AG04449 (cell line): ENCODE results near the gene CCDC91.

Experiments used
- CTCF ChIA-PET: fragments of 350-600 bp; formaldehyde crosslinking; extraction: SDS; loops from one replicate; lab custom pipeline; 2021; ENCODE audit warnings: antibody characterized with exemption; lab: Yijun Ruan, JAX
- POLR2A ChIA-PET: fragments of 400-600, 350-600 bp; formaldehyde crosslinking; extraction: SDS; loops from one replicate; lab custom pipeline; 2020; ENCODE audit warnings: antibody characterized with exemption, inconsistent platforms; lab: Yijun Ruan, JAX
- DNase-seq: peaks from one replicate; pipeline ENCODE4 v3.0.0-alpha.2; 2010; ENCODE audit warnings: low read depth, low spot score
- H3K4me3 ChIP-seq: 2 replicates; pipeline ENCODE4 v1.5.1; 2011; ENCODE audit warnings: low read depth, mild to moderate bottlenecking, control low read depth, low read length
- TF ChIP-seq, protein P1 (sequence below): IDR thresholded peaks from one replicate; pipeline ENCODE4 v1.5.1; 2011; ENCODE audit warnings: mild to moderate bottlenecking, moderate library complexity, low read length, control low read depth, inconsistent platforms; ENCODE audit not compliant: insufficient read depth; ENCODE audit errors: missing control alignments

CCDC91 gene

DNA sequence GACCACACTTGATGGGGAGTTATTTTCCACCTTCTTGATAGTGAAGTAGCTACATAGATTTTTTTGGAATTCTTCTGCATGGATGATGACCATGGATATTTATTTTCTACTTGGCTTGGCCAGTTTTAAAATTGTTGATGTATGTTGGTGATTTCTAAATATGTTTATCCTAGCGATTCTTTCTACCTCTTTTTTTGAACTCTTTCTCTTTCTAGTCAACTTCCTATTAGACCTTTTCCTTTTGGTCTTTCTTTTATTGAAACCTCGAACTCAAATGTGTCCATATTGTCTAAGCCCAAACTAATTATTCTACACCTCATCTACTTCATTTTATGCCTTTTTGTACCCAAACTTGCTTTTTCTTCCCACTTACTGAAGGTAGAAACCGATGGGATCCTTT is 37.0 kb downstream of the CCDC91 start:
- ChIA-PET CTCF (no interaction called here), POLR2A (no interaction called here)
- TF ChIP-seq, protein P1, sequence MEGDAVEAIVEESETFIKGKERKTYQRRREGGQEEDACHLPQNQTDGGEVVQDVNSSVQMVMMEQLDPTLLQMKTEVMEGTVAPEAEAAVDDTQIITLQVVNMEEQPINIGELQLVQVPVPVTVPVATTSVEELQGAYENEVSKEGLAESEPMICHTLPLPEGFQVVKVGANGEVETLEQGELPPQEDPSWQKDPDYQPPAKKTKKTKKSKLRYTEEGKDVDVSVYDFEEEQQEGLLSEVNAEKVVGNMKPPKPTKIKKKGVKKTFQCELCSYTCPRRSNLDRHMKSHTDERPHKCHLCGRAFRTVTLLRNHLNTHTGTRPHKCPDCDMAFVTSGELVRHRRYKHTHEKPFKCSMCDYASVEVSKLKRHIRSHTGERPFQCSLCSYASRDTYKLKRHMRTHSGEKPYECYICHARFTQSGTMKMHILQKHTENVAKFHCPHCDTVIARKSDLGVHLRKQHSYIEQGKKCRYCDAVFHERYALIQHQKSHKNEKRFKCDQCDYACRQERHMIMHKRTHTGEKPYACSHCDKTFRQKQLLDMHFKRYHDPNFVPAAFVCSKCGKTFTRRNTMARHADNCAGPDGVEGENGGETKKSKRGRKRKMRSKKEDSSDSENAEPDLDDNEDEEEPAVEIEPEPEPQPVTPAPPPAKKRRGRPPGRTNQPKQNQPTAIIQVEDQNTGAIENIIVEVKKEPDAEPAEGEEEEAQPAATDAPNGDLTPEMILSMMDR, result no peak
- DNase-seq, result no peak
- H3K4me3 ChIP-seq, result no peak overlapping the region

- CTCF ChIA-PET, result no interaction called here
- POLR2A ChIA-PET, result no interaction called here
- H3K4me3 ChIP-seq, result no peak overlapping the region
- TF ChIP-seq, protein P1, result no peak
- DNase-seq, result no peak
Observed at GRCh38 chr12:28231248-28231647, 41.0 kb downstream of the CCDC91 start.

GRCh38 chr12:28232211-28232928 is 42.1 kb downstream of the CCDC91 start:
- no peak for DNase-seq
- H3K4me3 ChIP-seq, result no peak overlapping the region
- ChIA-PET CTCF (no interaction called here), POLR2A (no interaction called here)
- TF ChIP-seq, protein P1, result no peak

- ChIA-PET POLR2A (no interaction called here), CTCF (no interaction called here)
- H3K4me3 ChIP-seq, result no peak overlapping the region
- no peak for DNase-seq
- TF ChIP-seq, protein P1, result no peak
Observed at GRCh38 chr12:28234444-28234843, 44.2 kb downstream of the CCDC91 start.

DNA sequence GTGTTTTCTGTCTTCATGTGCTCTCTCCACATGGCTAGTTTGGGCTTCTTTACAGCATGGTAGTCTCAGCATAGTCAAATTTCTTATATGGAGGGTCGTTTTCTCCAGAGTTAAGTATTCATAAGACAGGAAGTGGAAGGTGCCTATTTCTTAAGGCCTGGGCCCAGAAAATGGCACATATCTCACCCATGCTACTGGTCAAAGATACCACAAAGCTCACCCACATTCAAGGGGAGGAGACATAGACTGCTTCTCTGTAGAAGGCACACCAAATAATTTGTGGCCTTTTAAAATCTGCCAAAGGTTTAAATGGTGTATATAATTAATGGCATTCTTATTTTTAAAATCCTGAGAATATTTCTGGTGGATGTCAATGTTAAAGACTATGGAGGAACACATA is 44.8 kb downstream of the CCDC91 start:
- CTCF ChIA-PET, result interaction anchor here (0.9 to 1.1 kb wide), 2 partner anchors 13 kb away, joined by 3 read pairs; no protein-coding TSS in a partner anchor
- POLR2A ChIA-PET, result no interaction called here
- no peak for DNase-seq
- H3K4me3 ChIP-seq, result no peak overlapping the region
- TF ChIP-seq, protein P1, result no peak

DNA sequence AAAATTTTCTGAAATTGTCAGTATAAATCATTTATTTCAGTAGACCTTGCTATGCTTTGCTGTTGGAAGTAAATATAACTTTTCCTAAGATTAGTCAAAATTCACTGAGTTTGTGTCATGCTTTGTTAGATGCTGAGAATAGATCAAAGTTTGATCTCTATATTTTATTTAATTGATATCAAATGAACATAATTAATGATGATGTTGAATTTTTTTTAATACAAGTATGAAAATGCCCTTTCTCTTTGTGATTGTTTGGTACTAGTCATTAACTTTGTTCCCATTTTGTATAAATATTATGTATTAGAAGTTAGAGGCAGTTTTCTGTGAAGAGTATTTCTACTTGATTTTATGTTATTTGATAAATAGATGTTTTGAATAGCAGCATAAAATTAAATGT is 45.7 kb downstream of the CCDC91 start:
- H3K4me3 ChIP-seq, result no peak overlapping the region
- ChIA-PET POLR2A (no interaction called here), CTCF (interaction anchor here (0.9 to 1.1 kb wide), 2 partner anchors 12 to 13 kb away, joined by 3 read pairs; no protein-coding TSS in a partner anchor)
- no peak for DNase-seq
- TF ChIP-seq, protein P1, result no peak
